Transverse colon (tissue), 4 donors: ENCODE results near the gene RNF130. TPM values are rescaled to one million over a fixed set of nuclear protein-coding genes. Genes with fewer than 3 reads are reported as not detected.

Experiments used
- DNase-seq: peaks from one replicate; pipeline ENCODE4 v3.0.0-alpha.2; 2019
- H3K27ac ChIP-seq, 4 donors: fragments of 200-600 bp; sonication (generic); 2 replicates each; pipeline ENCODE4 v1.5.1; 2016 to 2018; ENCODE audit warnings: inconsistent platforms in 4 of 4
- H3K27me3 ChIP-seq: fragments of 200-600 bp; sonication (generic); 2 replicates; pipeline ENCODE4 v1.5.1; 2017; ENCODE audit warnings: inconsistent platforms
- H3K36me3 ChIP-seq, 4 donors: fragments of 200-600 bp; sonication (generic); 2 replicates each; pipeline ENCODE4 v1.5.1; 2017 to 2019; ENCODE audit warnings: inconsistent platforms in 4 of 4
- H3K4me1 ChIP-seq, 4 donors: fragments of 200-600 bp; sonication (generic); 2 replicates each; pipeline ENCODE4 v1.5.1; 2017 to 2020; ENCODE audit warnings: inconsistent platforms in 4 of 4
- H3K4me3 ChIP-seq, 4 donors: fragments of 200-600 bp; sonication (generic); 1 replicate in 1 of 4; 2 replicates in 3 of 4; pipeline versions ENCODE4 v1.5.1 to v1.6.1; 2017 to 2019; ENCODE audit warnings: inconsistent platforms in 4 of 4
- H3K9me3 ChIP-seq, 2 donors: fragments of 200-600 bp; sonication (generic); 2 replicates each; pipeline ENCODE4 v1.5.1; 2017 to 2019; ENCODE audit warnings: inconsistent platforms in 2 of 2
- CTCF ChIP-seq, 5 experiments: fragments of 200-600 bp in 3 of 5; fragments of 450-650 bp in 2 of 5; sonication (generic) in 3 of 5; IDR thresholded peaks; 1 replicate in 2 of 5; 2 replicates in 3 of 5; pipeline ENCODE4 v1.5.1; 2016 to 2017; ENCODE audit warnings: antibody characterized with exemption in 5 of 5, inconsistent platforms in 3 of 5, mild to moderate bottlenecking in 2 of 5, moderate library complexity in 1 of 5
- EP300 ChIP-seq: sonication (generic); formaldehyde crosslinking; IDR thresholded peaks from one replicate; pipeline ENCODE4 v1.6.1; 2017; ENCODE audit warnings: antibody characterized with exemption, low read depth
- POLR2A ChIP-seq: fragments of 450-650 bp; IDR thresholded peaks from one replicate; pipeline ENCODE4 v1.6.1; 2016; ENCODE audit warnings: antibody characterized with exemption, mild to moderate bottlenecking, moderate library complexity
- POLR2AphosphoS5 ChIP-seq, 3 donors: sonication (generic); formaldehyde crosslinking; IDR thresholded peaks; one replicate each; pipeline ENCODE4 v1.6.1; 2016; ENCODE audit warnings: antibody characterized with exemption in 3 of 3
- WGBS, 2 donors: methylation state at CpG; one replicate each; pipeline ENCODE4 v1.1.5; 2018; ENCODE audit warnings: low coverage in 1 of 2; 5-methylcytosine and 5-hydroxymethylcytosine counted together
- in situ Hi-C, 4 donors: fragments of 200-750 bp; cut with MboI; loops; one replicate each; pipeline versions ENCODE4 v1.15.0 to v1.15.1; 2017; ENCODE audit warnings: low sequenced_read_pairs in 3 of 4, low pct_ligation_motif_present in 1 of 4, low pct_unique_long_range_greater_than_20kb in 1 of 4
- intact Hi-C: fragments of 100-400 bp; cut with DNase I; formaldehyde crosslinking; loops from one replicate; pipeline ENCODE4 v1.15.1; 2023; ENCODE audit warnings: low total_unique reads
- total RNA-seq, 4 donors: library from RNA; depleted of rRNA; stranded (reverse); fragments of >200 nt; gene quantifications; one replicate each; pipeline ENCODE4 v1.1.0, GENCODE V29; 2016

RNF130 gene
- total RNA-seq, 4 donors from 2014 or later: 62.2 to 95.2 (median 70.3) TPM

GRCh38 chr5:180053061-180053602, 18.4 kb downstream of the RNF130 start:
- H3K9me3 ChIP-seq: no peaks in the 10 kb centered on the region
- no peak for TF ChIP-seq POLR2AphosphoS5 (IDR thresholded peaks at IDR 0.05)
- TF ChIP-seq POLR2A: no peak
- TF ChIP-seq EP300: no peak
- H3K27ac ChIP-seq: no peak overlapping the region
- whole genome bisulfite sequencing, 2 donors: 76 to 77% methylated on average over 8 of the region's 8 CpGs
- intact Hi-C loops: no loop called here
- no peaks in the 10 kb centered on the region for H3K27me3 ChIP-seq
- H3K4me1 ChIP-seq: peaks cover 0 to 31% (median 12%) of the 10 kb centered on the region in 4 donors
- no peaks in the 10 kb centered on the region for H3K36me3 ChIP-seq
- H3K4me3 ChIP-seq: no peak overlapping the region
- no peak for DNase-seq
- in situ Hi-C loops: no loop called here

- in situ Hi-C loops: no loop called here
- no peak for DNase-seq
- H3K36me3 ChIP-seq: no peaks in the 10 kb centered on the region
- intact Hi-C loops: no loop called here
- TF ChIP-seq POLR2AphosphoS5 (IDR thresholded peaks at IDR 0.05): no peak
- no peak for TF ChIP-seq CTCF (IDR thresholded peaks at IDR 0.05)
- TF ChIP-seq EP300: no peak
- no peak for TF ChIP-seq POLR2A
- no peaks in the 10 kb centered on the region for H3K9me3 ChIP-seq
- peaks cover 0 to 36% (median 14%) of the 10 kb centered on the region in 4 donors for H3K4me1 ChIP-seq
- H3K4me3 ChIP-seq: no peak overlapping the region
- H3K27ac ChIP-seq: no peak overlapping the region
- H3K27me3 ChIP-seq: no peaks in the 10 kb centered on the region
- WGBS, 2 donors: 82 to 83% methylated on average over 5 of the region's 5 CpGs
Measured at GRCh38 chr5:180052211-180052818, 19.2 kb downstream of the RNF130 start.

GRCh38 chr5:180050121-180050940, 21.2 kb downstream of the RNF130 start:
- intact Hi-C loops (no loop called here), in situ Hi-C loops (no loop called here)
- H3K9me3 ChIP-seq: no peaks in the 10 kb centered on the region
- H3K4me3 ChIP-seq: no peak overlapping the region
- no peak overlapping the region for H3K27ac ChIP-seq
- no peak for TF ChIP-seq POLR2A
- no peaks in the 10 kb centered on the region for H3K36me3 ChIP-seq
- DNase-seq: no peak
- H3K4me1 ChIP-seq: peaks cover 0 to 39% (median 15%) of the 10 kb centered on the region in 4 donors
- H3K27me3 ChIP-seq: no peaks in the 10 kb centered on the region
- 55 to 79% methylated on average over 4 to 9 of the region's 9 CpGs for WGBS, 2 donors

- H3K4me1 ChIP-seq: peaks cover 0 to 39% (median 15%) of the 10 kb centered on the region in 4 donors
- TF ChIP-seq POLR2A: no peak
- no peak for TF ChIP-seq EP300
- TF ChIP-seq CTCF (IDR thresholded peaks at IDR 0.05): no peak
- no peak for TF ChIP-seq POLR2AphosphoS5 (IDR thresholded peaks at IDR 0.05)
- H3K4me3 ChIP-seq: no peak overlapping the region
- 56% methylated on average over 2 of the region's 2 CpGs; no CpG with 5 or more reads in 1 of the 2 donors for WGBS, 2 donors
- no peaks in the 10 kb centered on the region for H3K27me3 ChIP-seq
- no peak overlapping the region for H3K27ac ChIP-seq
- intact Hi-C loops: no loop called here
- no peaks in the 10 kb centered on the region for H3K36me3 ChIP-seq
- in situ Hi-C loops: no loop called here
- DNase-seq: no peak
- no peaks in the 10 kb centered on the region for H3K9me3 ChIP-seq
Measured at GRCh38 chr5:180049185-180049548, 22.4 kb downstream of the RNF130 start.

- no peak for TF ChIP-seq CTCF (IDR thresholded peaks at IDR 0.05)
- no peak for TF ChIP-seq POLR2A
- no peak for TF ChIP-seq POLR2AphosphoS5 (IDR thresholded peaks at IDR 0.05)
- no peak for TF ChIP-seq EP300
- Histone ChIP-seq H3K4me1 (peaks cover 0 to 31% (median 15%) of the 10 kb centered on the region in 4 donors), H3K36me3 (no peaks in the 10 kb centered on the region), H3K27ac (no peak overlapping the region), H3K9me3 (no peaks in the 10 kb centered on the region), H3K4me3 (no peak overlapping the region), H3K27me3 (no peaks in the 10 kb centered on the region)
- in situ Hi-C loops: no loop called here
- WGBS, 2 donors: 28 to 58% methylated on average over 8 of the region's 8 CpGs
- intact Hi-C loops: no loop called here
- DNase-seq: peak; percentile 16
Measured at GRCh38 chr5:180047667-180048066, 23.9 kb downstream of the RNF130 start.
